Neutrophil (primary cell): ENCODE measurements around the gene CERKL.

ENCODE experiments used
- H3K27ac ChIP-seq: fragments of 200-600 bp; sonication (generic); 2 replicates; pipeline ENCODE4 v1.5.1; 2016; ENCODE audit warnings: mild to moderate bottlenecking, moderate library complexity
- H3K27me3 ChIP-seq: fragments of 200-600 bp; sonication (generic); 2 replicates; pipeline ENCODE4 v1.6.0; 2016; ENCODE audit warnings: mild to moderate bottlenecking
- H3K36me3 ChIP-seq: fragments of 200-600 bp; sonication (generic); 2 replicates; pipeline ENCODE4 v1.5.1; 2017
- H3K4me1 ChIP-seq, 2 experiments: fragments of 200-600 bp in 1 of 2; sonication (generic) in 1 of 2; 1 replicate in 1 of 2; 2 replicates in 1 of 2; pipeline versions ENCODE4 v1.5.1 to v1.6.1; 2013 to 2016; ENCODE audit warnings: low read depth in 1 of 2, low read length in 1 of 2, mild to moderate bottlenecking in 1 of 2, moderate library complexity in 1 of 2; ENCODE audit not compliant: control insufficient read depth in 1 of 2, insufficient read depth in 1 of 2
- H3K4me3 ChIP-seq, 2 experiments: fragments of 200-600 bp in 1 of 2; sonication (generic) in 1 of 2; 1 replicate in 1 of 2; 2 replicates in 1 of 2; pipeline ENCODE4 v1.5.1; 2013 to 2016; ENCODE audit warnings: low read depth in 1 of 2, low read length in 1 of 2, mild to moderate bottlenecking in 1 of 2, moderate library complexity in 1 of 2
- H3K9me3 ChIP-seq: fragments of 200-600 bp; sonication (generic); 2 replicates; pipeline ENCODE4 v1.5.1; 2016
- CTCF ChIP-seq: fragments of 200-600 bp; sonication (generic); IDR thresholded peaks from 2 replicates; pipeline ENCODE4 v1.5.1; 2016; ENCODE audit warnings: antibody characterized with exemption

Gene CERKL

GRCh38 chr2:181694271-181694670 is 37.4 kb upstream of the CERKL start:
- H3K9me3 ChIP-seq, result no peaks in the 10 kb centered on the region
- peaks cover 21% of the 10 kb centered on the region for H3K27me3 ChIP-seq
- H3K4me1 ChIP-seq, result peaks cover 15 to 18% of the 10 kb centered on the region in 2 experiments
- H3K4me3 ChIP-seq, result no peak overlapping the region
- no peak for TF ChIP-seq CTCF
- H3K27ac ChIP-seq, result no peak overlapping the region
- no peaks in the 10 kb centered on the region for H3K36me3 ChIP-seq

GRCh38 chr2:181690860-181691259 is 34.0 kb upstream of the CERKL start:
- TF ChIP-seq CTCF, result no peak
- no peaks in the 10 kb centered on the region for H3K36me3 ChIP-seq
- H3K9me3 ChIP-seq, result no peaks in the 10 kb centered on the region
- no peak overlapping the region for H3K4me3 ChIP-seq
- H3K27me3 ChIP-seq, result peaks cover 55% of the 10 kb centered on the region
- no peaks in the 10 kb centered on the region for H3K4me1 ChIP-seq
- H3K27ac ChIP-seq, result no peak overlapping the region

- Histone ChIP-seq H3K9me3 (no peaks in the 10 kb centered on the region), H3K4me3 (no peak overlapping the region), H3K27ac (no peak overlapping the region), H3K4me1 (peaks cover 13 to 23% of the 10 kb centered on the region in 2 experiments), H3K36me3 (no peaks in the 10 kb centered on the region), H3K27me3 (peaks cover 93% of the 10 kb centered on the region)
- no peak for TF ChIP-seq CTCF
Observed at GRCh38 chr2:181686576-181687185, 29.8 kb upstream of the CERKL start.

DNA sequence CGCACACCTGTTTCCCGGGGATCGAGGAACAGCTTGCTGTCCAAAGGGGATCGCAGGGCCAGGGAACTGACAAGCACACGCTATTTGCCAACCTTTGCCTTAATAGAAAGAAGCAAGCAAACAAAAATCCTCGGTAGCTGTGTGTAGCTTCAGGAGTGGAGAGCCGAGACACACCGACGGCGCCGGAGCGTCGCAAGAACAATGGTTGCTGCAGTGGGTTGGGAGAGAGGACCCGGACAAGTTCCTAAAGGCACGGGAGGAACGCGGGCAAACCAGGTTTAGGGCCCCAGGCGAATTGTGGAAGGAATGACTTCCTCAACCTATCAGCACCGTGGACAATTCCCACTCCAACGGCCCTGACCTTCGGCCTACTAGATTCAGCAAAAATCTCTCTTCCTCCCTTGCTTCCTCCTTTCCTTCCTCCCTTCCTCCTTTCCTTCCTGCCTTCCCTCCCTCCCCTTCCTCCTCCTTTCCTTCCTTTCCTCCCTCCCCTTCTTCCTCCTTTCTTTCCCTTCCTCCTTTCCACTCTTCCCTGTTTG is 28.3 kb upstream of the CERKL start:
- Histone ChIP-seq H3K27ac (no peak overlapping the region), H3K36me3 (no peaks in the 10 kb centered on the region), H3K4me1 (peaks cover 22 to 38% of the 10 kb centered on the region in 2 experiments), H3K27me3 (peaks cover 100% of the 10 kb centered on the region), H3K9me3 (no peaks in the 10 kb centered on the region), H3K4me3 (no peak overlapping the region)
- no peak for TF ChIP-seq CTCF

GRCh38 chr2:181684454-181685149 is 27.7 kb upstream of the CERKL start:
- TF ChIP-seq CTCF, result no peak
- no peaks in the 10 kb centered on the region for H3K9me3 ChIP-seq
- H3K36me3 ChIP-seq, result no peaks in the 10 kb centered on the region
- peaks cover 100% of the 10 kb centered on the region for H3K27me3 ChIP-seq
- H3K4me3 ChIP-seq, result no peak overlapping the region
- H3K4me1 ChIP-seq, result peaks cover 22 to 38% of the 10 kb centered on the region in 2 experiments
- no peak overlapping the region for H3K27ac ChIP-seq
